Heart right ventricle (tissue), 16 donors: ENCODE measurements around the gene SEPTIN2. TPM values are rescaled to one million over a fixed set of nuclear protein-coding genes. Genes with fewer than 3 reads are reported as not detected.
"Not testable (repeated sequence)": the region's sequence is repeated elsewhere in the genome, so short reads cannot be mapped to it uniquely, and the experiment has no call there.

Experiments used
- ATAC-seq, 8 donors: fragments of 200-7000 bp; cut with Tn5 transposase; one replicate each; pipeline ENCODE4 v1.9.1; 2020; ENCODE audit warnings: mild to moderate bottlenecking in 8 of 8, moderate library complexity in 8 of 8, moderate number of reproducible peaks in 1 of 8
- DNase-seq, 2 donors: peaks; one replicate each; pipeline ENCODE4 v3.0.0-alpha.2; 2020
- H3K27ac ChIP-seq, 10 donors: fragments of 200-600 bp; sonication (generic) in 2 of 10; one replicate each; pipeline versions ENCODE4 v1.5.0 to v1.8.0; 2020 to 2022; ENCODE audit warnings: mild to moderate bottlenecking in 3 of 10
- H3K27me3 ChIP-seq, 7 donors: fragments of 200-600 bp; one replicate each; pipeline ENCODE4 v1.8.0; 2021 to 2022; ENCODE audit warnings: mild to moderate bottlenecking in 2 of 7
- H3K36me3 ChIP-seq, 9 donors: fragments of 200-600 bp; sonication (generic) in 1 of 9; one replicate each; pipeline versions ENCODE4 v1.5.0 to v1.8.0; 2020 to 2022; ENCODE audit warnings: mild to moderate bottlenecking in 2 of 9
- H3K4me1 ChIP-seq, 9 donors: fragments of 200-600 bp; sonication (generic) in 1 of 9; one replicate each; pipeline versions ENCODE4 v1.5.0 to v1.8.0; 2020 to 2022; ENCODE audit warnings: mild to moderate bottlenecking in 4 of 9
- H3K4me3 ChIP-seq, 10 donors: fragments of 200-600 bp; sonication (generic) in 2 of 10; one replicate each; pipeline versions ENCODE4 v1.5.0 to v1.8.0; 2020 to 2022; ENCODE audit warnings: mild to moderate bottlenecking in 7 of 10, moderate library complexity in 2 of 10
- H3K9me3 ChIP-seq, 11 donors: fragments of 200-600 bp in 10 of 11; sonication (generic) in 2 of 11; one replicate each; pipeline versions ENCODE4 v1.5.0 to v1.8.0; 2013 to 2022; ENCODE audit warnings: mild to moderate bottlenecking in 2 of 11, control low read depth in 1 of 11, moderate library complexity in 1 of 11
- CTCF ChIP-seq, 9 donors: fragments of 200-600 bp; sonication (generic) in 2 of 9; IDR thresholded peaks; one replicate each; pipeline versions ENCODE4 v1.5.0 to v1.8.0; 2021 to 2022; ENCODE audit warnings: antibody characterized with exemption in 9 of 9, mild to moderate bottlenecking in 5 of 9, moderate library complexity in 1 of 9
- WGBS, 2 donors: extraction: QIAGEN DNeasy Blood & Tissue Kit; methylation state at CpG; one replicate each; pipeline ENCODE4 v1.1.7; 2013; ENCODE audit warnings: inconsistent platforms in 1 of 2; 5-methylcytosine and 5-hydroxymethylcytosine counted together
- intact Hi-C, 10 donors: fragments of 100-400 bp; cut with DNase I; formaldehyde crosslinking; loops; one replicate each; pipeline versions ENCODE4 v1.11.1 to v1.14.2; 2022
- polyA plus RNA-seq, 2 donors: library from polyadenylated mRNA; stranded (reverse); fragments of 200-250 nt; gene quantifications; one replicate each; pipeline ENCODE4 v1.2.3, GENCODE V29; 2013
- total RNA-seq, 10 donors: library from RNA; stranded (reverse); fragmentation: NEBNext Ultra II Directional in 3 of 10; extraction: Animal tissue kit (Norgen Biotek cat#: 25700) in 3 of 10; gene quantifications; one replicate each; pipeline versions ENCODE4 v1.2.1 to v1.2.4, GENCODE V29; 2021 to 2023
- donor health status: Arrhythmogenic right ventricular cardiomyopathy.
- donor health status: ischemic (EF 13 %, LVEDD 7.1; RV severe dilation, severe dysfunction).
- donor health status: healthy with polysubstance abuse.
- donor health status: DM: no; HTN: yes; CAD: no.
- donor health status: DM: no; HTN: no; CAD: no.
- donor health status: ischemic (EF 25% LVEDD 6.9; RV normal size, moderate dysfunction).
- donor health status: ischemic (EF 25% LVEDD 5.7; RV mildly dilated, moderate dysfunction).
- donor health status: healthy.
- donor health status: DM: yes; HTN: yes; CAD: no.
- donor health status: Ischemic cardiomyopathy.
- donor health status: ischemic (EF 35%, LVEDD 5.7; RV mildly dilated, moderate dysfunction).
- donor health status: nonischemic (EF 11% LVEDD 7.7; RV severe dilation, severe dysfunction).
- donor health status: DM: yes; HTN: yes; CAD: no.
- donor health status: PGD.
- donor health status: ischemic (EF 29% LVEDD 5.4; RV normal size, mild dysfunction).
- donor health status: nonischemic (EF 23%, LVEDD 6.1; RV moderate dilation, normal function).

SEPTIN2 gene
- total and polyA plus RNA-seq, 12 donors, result 100 to 249 (median 188) TPM

GRCh38 chr2:241291153-241291552 lies 24.6 kb upstream of the SEPTIN2 start:
- ATAC-seq, result no peak
- no peak overlapping the region for H3K4me3 ChIP-seq
- no peak overlapping the region for H3K27ac ChIP-seq
- TF ChIP-seq CTCF (IDR thresholded peaks at IDR 0.05), result no peak
- H3K9me3 ChIP-seq, result no peaks in the 10 kb centered on the region
- peaks cover 0 to 34% (median 21%) of the 10 kb centered on the region in 9 donors for H3K4me1 ChIP-seq
- no peaks in the 10 kb centered on the region for H3K27me3 ChIP-seq
- 88 to 94% methylated on average over 6 of the region's 6 CpGs for WGBS, 2 donors
- H3K36me3 ChIP-seq, result peaks cover 0 to 20% (median 0%) of the 10 kb centered on the region in 9 donors
- DNase-seq, result no peak
- intact Hi-C loops, result no loop called here

DNA sequence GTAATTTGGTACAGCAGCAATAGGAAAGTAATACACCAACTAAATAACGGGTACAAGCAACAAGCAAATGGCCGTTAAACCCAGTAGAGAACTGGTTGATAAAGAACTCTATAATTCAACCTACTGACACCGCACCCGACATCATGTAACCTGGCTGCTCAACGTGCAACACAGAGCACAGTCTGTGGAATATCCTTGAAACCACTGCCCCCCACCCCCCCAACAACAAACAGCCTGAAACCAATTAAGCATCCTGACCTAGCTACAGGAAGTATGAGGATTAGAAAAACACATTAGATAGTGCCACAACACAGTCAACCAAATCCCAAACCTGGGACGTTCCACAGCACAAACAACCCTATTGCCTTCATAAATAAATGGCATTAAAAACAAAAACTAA lies 23.7 kb upstream of the SEPTIN2 start:
- no peak for TF ChIP-seq CTCF (IDR thresholded peaks at IDR 0.05)
- DNase-seq (no peak), ATAC-seq (no peak)
- H3K27me3 ChIP-seq, result no peaks in the 10 kb centered on the region
- H3K4me1 ChIP-seq, result peaks cover 0 to 34% (median 21%) of the 10 kb centered on the region in 9 donors
- no peak overlapping the region for H3K27ac ChIP-seq
- H3K4me3 ChIP-seq, result no peak overlapping the region
- no peaks in the 10 kb centered on the region for H3K9me3 ChIP-seq
- 79 to 81% methylated on average over 6 of the region's 6 CpGs for WGBS, 2 donors
- peaks cover 0 to 21% (median 0%) of the 10 kb centered on the region in 9 donors for H3K36me3 ChIP-seq
- intact Hi-C loops, result no loop called here

GRCh38 chr2:241293378-241293797 lies 22.3 kb upstream of the SEPTIN2 start:
- 94 to 95% methylated on average over 7 of the region's 7 CpGs for WGBS, 2 donors

GRCh38 chr2:241295326-241296095 lies 20.2 kb upstream of the SEPTIN2 start:
- no peak for ATAC-seq
- intact Hi-C loops, result no loop called here
- no peak for DNase-seq
- no peaks in the 10 kb centered on the region for H3K9me3 ChIP-seq
- no peak overlapping the region for H3K4me3 ChIP-seq
- H3K27ac ChIP-seq, result no peak overlapping the region
- 67 to 72% methylated on average over 7 of the region's 7 CpGs for WGBS, 2 donors
- no peaks in the 10 kb centered on the region for H3K27me3 ChIP-seq
- peaks cover 0 to 20% (median 0%) of the 10 kb centered on the region in 9 donors for H3K36me3 ChIP-seq
- peaks cover 0 to 15% (median 4%) of the 10 kb centered on the region in 9 donors for H3K4me1 ChIP-seq
- no peak for TF ChIP-seq CTCF (IDR thresholded peaks at IDR 0.05)

More at GRCh38 chr2:241293378-241293797, 22.3 kb upstream of the SEPTIN2 start:
- H3K27me3 ChIP-seq, intact Hi-C loops, H3K4me3 ChIP-seq, H3K9me3 ChIP-seq, H3K27ac ChIP-seq, ATAC-seq, DNase-seq: not testable (repeated sequence)
- peaks cover 0 to 20% (median 0%) of the 10 kb centered on the region in 9 donors for H3K36me3 ChIP-seq
- H3K4me1 ChIP-seq, result peaks cover 0 to 27% (median 15%) of the 10 kb centered on the region in 9 donors

GRCh38 chr2:241296767-241297166 lies 19.0 kb upstream of the SEPTIN2 start:
- no peak overlapping the region for H3K27ac ChIP-seq
- TF ChIP-seq CTCF (IDR thresholded peaks at IDR 0.05), result no peak
- peaks cover 0 to 20% (median 0%) of the 10 kb centered on the region in 9 donors for H3K36me3 ChIP-seq
- ATAC-seq, result no peak
- H3K4me1 ChIP-seq, result peaks cover 0 to 16% (median 5%) of the 10 kb centered on the region in 9 donors
- no peaks in the 10 kb centered on the region for H3K27me3 ChIP-seq
- H3K4me3 ChIP-seq, result no peak overlapping the region
- H3K9me3 ChIP-seq, result no peaks in the 10 kb centered on the region
- intact Hi-C loops, result no loop called here
- DNase-seq, result no peak
- WGBS, 2 donors, result 91 to 94% methylated on average over 8 of the region's 8 CpGs
